ENCODE data around the gene CBARP.

The CBARP gene

GRCh38 chr19:1274852-1275259 lies 37.1 kb upstream of the CBARP start:
- Histone ChIP-seq H3K9me3 (ENCODE audit: severe bottlenecking) (no peaks in the 10 kb centered on the region), H3K27me3 (ENCODE audit: insufficient read depth, poor library complexity, severe bottlenecking) (no peaks in the 10 kb centered on the region), H3K4me3 (ENCODE audit: severe bottlenecking) (peak overlapping the region; percentile 58), H3K4me1 (ENCODE audit: insufficient read depth, poor library complexity, severe bottlenecking) (peaks cover 4% of the 10 kb centered on the region), H3K36me3 (ENCODE audit: low read depth) (peaks cover 58% of the 10 kb centered on the region), H3K27ac (ENCODE audit: poor library complexity, severe bottlenecking) (peak overlapping the region; percentile 86)
- 0 out of 3 replicates have a peak, but pooled peaks have one; percentile 2 for ATAC-seq (ENCODE audit: low read depth)
- TF ChIP-seq CTCF (IDR thresholded peaks at IDR 0.05; ENCODE audit: poor library complexity, severe bottlenecking), result no peak
- DNase-seq (ENCODE audit: low spot score), result no peak

- DNase-seq (ENCODE audit: low spot score) (no peak), ATAC-seq (ENCODE audit: low read depth) (no peak)
- H3K27ac ChIP-seq (ENCODE audit: poor library complexity, severe bottlenecking), result peak overlapping the region; percentile 86
- no peak for TF ChIP-seq CTCF (IDR thresholded peaks at IDR 0.05; ENCODE audit: poor library complexity, severe bottlenecking)
- H3K9me3 ChIP-seq (ENCODE audit: severe bottlenecking), result no peaks in the 10 kb centered on the region
- peak overlapping the region; percentile 58 for H3K4me3 ChIP-seq (ENCODE audit: severe bottlenecking)
- no peaks in the 10 kb centered on the region for H3K27me3 ChIP-seq (ENCODE audit: insufficient read depth, poor library complexity, severe bottlenecking)
- H3K36me3 ChIP-seq (ENCODE audit: low read depth), result peaks cover 56% of the 10 kb centered on the region
- H3K4me1 ChIP-seq (ENCODE audit: insufficient read depth, poor library complexity, severe bottlenecking), result peaks cover 4% of the 10 kb centered on the region
These were observed 36.5 kb upstream of the CBARP start for GRCh38 chr19:1274081-1274851.

GRCh38 chr19:1273263-1274041 lies 35.6 kb upstream of the CBARP start:
- DNase-seq (ENCODE audit: low spot score) (no peak), ATAC-seq (ENCODE audit: low read depth) (no peak)
- H3K9me3 ChIP-seq (ENCODE audit: severe bottlenecking), result no peaks in the 10 kb centered on the region
- no peak for TF ChIP-seq CTCF (IDR thresholded peaks at IDR 0.05; ENCODE audit: poor library complexity, severe bottlenecking)
- H3K36me3 ChIP-seq (ENCODE audit: low read depth), result peaks cover 52% of the 10 kb centered on the region
- no peak overlapping the region for H3K4me3 ChIP-seq (ENCODE audit: severe bottlenecking)
- H3K4me1 ChIP-seq (ENCODE audit: insufficient read depth, poor library complexity, severe bottlenecking), result peaks cover 4% of the 10 kb centered on the region
- H3K27me3 ChIP-seq (ENCODE audit: insufficient read depth, poor library complexity, severe bottlenecking), result no peaks in the 10 kb centered on the region
- H3K27ac ChIP-seq (ENCODE audit: poor library complexity, severe bottlenecking), result peak overlapping the region; percentile 86

- peaks cover 52% of the 10 kb centered on the region for H3K36me3 ChIP-seq (ENCODE audit: low read depth)
- H3K4me1 ChIP-seq (ENCODE audit: insufficient read depth, poor library complexity, severe bottlenecking), result peaks cover 5% of the 10 kb centered on the region
- ATAC-seq (ENCODE audit: low read depth) (no peak), DNase-seq (ENCODE audit: low spot score) (no peak)
- no peaks in the 10 kb centered on the region for H3K27me3 ChIP-seq (ENCODE audit: insufficient read depth, poor library complexity, severe bottlenecking)
- no peak overlapping the region for H3K4me3 ChIP-seq (ENCODE audit: severe bottlenecking)
- H3K9me3 ChIP-seq (ENCODE audit: severe bottlenecking), result no peaks in the 10 kb centered on the region
- H3K27ac ChIP-seq (ENCODE audit: poor library complexity, severe bottlenecking), result peak overlapping the region; percentile 97
- no peak for TF ChIP-seq CTCF (IDR thresholded peaks at IDR 0.05; ENCODE audit: poor library complexity, severe bottlenecking)
These were observed 34.8 kb upstream of the CBARP start for GRCh38 chr19:1272423-1273262.
